HG02610 (cell line): ENCODE results near the gene SLC47A1.
"Not testable (repeated sequence)": the region's sequence is repeated elsewhere in the genome, so short reads cannot be mapped to it uniquely, and the experiment has no call there.

ENCODE experiments used
- ATAC-seq: cut with Tn5 transposase; IDR thresholded peaks from one replicate; pipeline ENCODE4 v1.9.1; 2021; ENCODE audit warnings: mild to moderate bottlenecking, moderate library complexity; ENCODE audit not compliant: unreplicated experiment

The SLC47A1 gene

GRCh38 chr17:19554393-19554792 lies 20.7 kb downstream of the SLC47A1 start:
- ATAC-seq = no peak

- no peak for ATAC-seq
These were observed 22.1 kb downstream of the SLC47A1 start for GRCh38 chr17:19555746-19556145.

- no peak for ATAC-seq
These were observed 25.3 kb downstream of the SLC47A1 start for GRCh38 chr17:19558946-19559345.

GRCh38 chr17:19561697-19562318 lies 28.2 kb downstream of the SLC47A1 start:
- ATAC-seq = no peak

GRCh38 chr17:19565817-19566575 lies 32.3 kb downstream of the SLC47A1 start:
- ATAC-seq = no peak

GRCh38 chr17:19567216-19568015 lies 33.8 kb downstream of the SLC47A1 start:
- no peak for ATAC-seq

- no peak for ATAC-seq
These were observed 34.3 kb downstream of the SLC47A1 start for GRCh38 chr17:19568016-19568350.

GRCh38 chr17:19569785-19570543 lies 36.3 kb downstream of the SLC47A1 start:
- no peak for ATAC-seq

GRCh38 chr17:19570544-19571062 lies 36.9 kb downstream of the SLC47A1 start:
- ATAC-seq = no peak

GRCh38 chr17:19573075-19573474 lies 39.4 kb downstream of the SLC47A1 start:
- ATAC-seq = no peak

- ATAC-seq = no peak
These were observed 41.3 kb downstream of the SLC47A1 start for GRCh38 chr17:19574956-19575355.

GRCh38 chr17:19578545-19578944 lies 44.9 kb downstream of the SLC47A1 start:
- ATAC-seq = no peak

- no peak for ATAC-seq
These were observed 45.6 kb downstream of the SLC47A1 start for GRCh38 chr17:19579192-19579761.

GRCh38 chr17:19579867-19580565 lies 46.4 kb downstream of the SLC47A1 start:
- no peak for ATAC-seq

GRCh38 chr17:19580566-19580920 lies 46.9 kb downstream of the SLC47A1 start:
- not testable (repeated sequence) for ATAC-seq

- ATAC-seq = not testable (repeated sequence)
These were observed 48.5 kb downstream of the SLC47A1 start for GRCh38 chr17:19582152-19582551.

GRCh38 chr17:19583871-19584270 lies 50.2 kb downstream of the SLC47A1 start:
- ATAC-seq = no peak

- ATAC-seq = no peak
These were observed 56.8 kb downstream of the SLC47A1 start for GRCh38 chr17:19590451-19590850.

- ATAC-seq = no peak
These were observed 57.4 kb downstream of the SLC47A1 start for GRCh38 chr17:19590912-19591551.

- ATAC-seq = no peak
These were observed 58.7 kb downstream of the SLC47A1 start for GRCh38 chr17:19592316-19592715.
